Fibroblast of skin of scalp (primary cell): ENCODE data around the gene PHYHIPL.

Experiments used
- DNase-seq: peaks from one replicate; pipeline ENCODE4 v3.0.0-alpha.2; 2013

PHYHIPL gene

GRCh38 chr10:59258890-59259289 lies 82.4 kb downstream of the PHYHIPL start:
- DNase-seq, result no peak

GRCh38 chr10:59265141-59265540 lies 88.7 kb downstream of the PHYHIPL start:
- no peak for DNase-seq

GRCh38 chr10:59266321-59266720 lies 89.9 kb downstream of the PHYHIPL start:
- no peak for DNase-seq

- DNase-seq, result no peak
Observed at GRCh38 chr10:59268460-59268859, 92.0 kb downstream of the PHYHIPL start.

DNA sequence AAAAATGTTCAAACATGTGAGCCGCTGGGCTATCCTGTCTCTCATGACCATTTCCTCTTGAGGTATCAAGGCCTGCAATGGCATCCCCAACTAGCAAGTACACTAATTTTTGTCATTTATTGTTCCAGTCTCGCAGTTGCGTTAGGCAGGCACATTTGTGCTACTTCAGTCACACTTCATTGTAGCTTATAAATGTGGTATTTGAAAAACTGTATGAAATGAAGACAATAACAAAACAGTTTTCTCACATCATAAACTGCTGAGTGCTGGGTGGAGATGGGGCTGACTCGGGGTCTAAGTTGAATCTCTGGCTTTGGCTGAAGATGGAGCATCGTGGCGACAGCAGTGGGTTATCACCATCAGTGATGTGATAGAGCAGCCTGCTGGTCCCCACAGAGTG lies 93.2 kb downstream of the PHYHIPL start:
- no peak for DNase-seq

GRCh38 chr10:59270492-59270891 lies 94.0 kb downstream of the PHYHIPL start:
- DNase-seq, result no peak

DNA sequence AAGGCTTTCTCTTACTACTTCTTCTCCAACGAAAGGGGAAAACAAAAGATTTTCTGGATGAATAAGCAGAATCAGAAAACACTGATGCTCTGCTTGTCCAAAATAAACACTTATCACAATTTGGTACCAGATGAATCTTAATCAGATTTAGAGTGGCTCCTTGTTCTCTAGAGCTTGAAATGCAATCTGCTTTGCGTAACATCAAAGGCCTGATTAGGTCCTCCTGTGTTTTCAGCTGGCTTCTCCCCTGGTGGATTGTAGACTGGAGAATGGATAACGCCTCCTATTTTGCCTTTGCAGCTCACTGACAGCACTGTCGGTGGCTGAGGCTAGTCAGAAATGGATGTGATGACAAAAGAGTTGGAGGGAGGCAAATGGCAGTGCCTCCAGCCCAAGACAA lies 94.7 kb downstream of the PHYHIPL start:
- DNase-seq, result no peak

- DNase-seq, result no peak
Observed at GRCh38 chr10:59272061-59272460, 95.6 kb downstream of the PHYHIPL start.

GRCh38 chr10:59273445-59273844 lies 97.0 kb downstream of the PHYHIPL start:
- DNase-seq, result no peak

- no peak for DNase-seq
Observed at GRCh38 chr10:59276133-59276532, 99.7 kb downstream of the PHYHIPL start.

DNA sequence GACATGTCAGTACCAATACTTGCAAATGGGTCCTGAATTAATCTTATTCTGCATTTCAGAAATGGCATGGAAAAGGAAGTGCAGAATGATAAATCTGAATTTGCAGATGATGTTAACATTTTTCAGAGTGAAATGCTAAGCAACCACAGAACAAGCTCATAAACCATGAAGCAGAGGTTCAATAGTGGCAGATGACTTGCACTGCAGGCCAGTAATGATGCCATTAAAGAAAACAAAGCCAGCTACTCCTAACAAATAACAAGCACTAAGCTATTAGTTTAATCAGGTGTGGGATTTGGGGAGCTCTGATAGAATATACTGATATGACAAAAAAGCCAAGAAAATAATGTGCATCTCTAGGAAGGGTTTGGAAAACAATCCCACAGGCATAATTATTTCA lies 100.5 kb downstream of the PHYHIPL start:
- no peak for DNase-seq

GRCh38 chr10:59279476-59279875 lies 103.0 kb downstream of the PHYHIPL start:
- no peak for DNase-seq

DNA sequence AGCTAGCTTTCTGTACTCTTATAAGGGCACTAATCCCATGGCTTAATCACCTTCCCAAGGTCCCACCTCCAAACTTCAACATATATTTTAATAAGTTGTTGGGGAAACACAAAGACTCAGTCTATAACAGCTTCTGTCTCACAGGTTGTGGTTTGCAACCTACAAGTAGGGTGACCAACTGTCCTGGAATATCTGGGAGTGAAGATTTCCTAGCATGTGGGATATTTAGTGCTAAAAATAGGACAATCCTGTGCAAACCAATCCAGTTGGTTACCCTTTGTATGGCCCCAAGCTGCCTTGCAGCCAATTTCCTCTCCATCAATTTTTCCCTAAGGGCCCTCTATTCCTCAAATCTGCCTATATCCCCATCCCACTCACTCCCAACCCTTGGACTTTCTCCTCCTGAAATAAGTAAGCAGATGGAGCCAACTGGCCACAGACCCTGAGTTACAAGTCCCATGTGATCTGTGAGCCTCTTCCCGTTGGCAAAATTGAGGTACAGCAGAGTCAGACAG lies 103.6 kb downstream of the PHYHIPL start:
- DNase-seq, result no peak

DNA sequence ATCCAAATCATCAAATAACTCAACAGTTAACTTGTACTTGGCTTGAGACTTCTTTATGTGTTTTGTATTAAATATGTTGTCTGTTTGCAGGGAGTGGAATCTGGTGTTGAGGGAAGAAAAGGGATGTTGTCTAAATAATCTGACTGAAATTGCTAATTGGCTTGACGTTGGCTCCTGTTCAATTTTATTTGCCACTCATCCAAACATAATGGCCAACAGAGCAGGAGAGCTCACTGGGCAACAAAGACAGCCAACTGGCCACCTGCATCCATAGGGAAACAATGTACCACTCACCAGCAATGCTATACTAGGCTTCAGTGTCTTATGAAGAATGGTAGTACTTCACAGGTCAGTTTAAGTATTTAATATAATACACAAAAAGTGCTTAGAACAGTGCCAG lies 105.4 kb downstream of the PHYHIPL start:
- no peak for DNase-seq

DNA sequence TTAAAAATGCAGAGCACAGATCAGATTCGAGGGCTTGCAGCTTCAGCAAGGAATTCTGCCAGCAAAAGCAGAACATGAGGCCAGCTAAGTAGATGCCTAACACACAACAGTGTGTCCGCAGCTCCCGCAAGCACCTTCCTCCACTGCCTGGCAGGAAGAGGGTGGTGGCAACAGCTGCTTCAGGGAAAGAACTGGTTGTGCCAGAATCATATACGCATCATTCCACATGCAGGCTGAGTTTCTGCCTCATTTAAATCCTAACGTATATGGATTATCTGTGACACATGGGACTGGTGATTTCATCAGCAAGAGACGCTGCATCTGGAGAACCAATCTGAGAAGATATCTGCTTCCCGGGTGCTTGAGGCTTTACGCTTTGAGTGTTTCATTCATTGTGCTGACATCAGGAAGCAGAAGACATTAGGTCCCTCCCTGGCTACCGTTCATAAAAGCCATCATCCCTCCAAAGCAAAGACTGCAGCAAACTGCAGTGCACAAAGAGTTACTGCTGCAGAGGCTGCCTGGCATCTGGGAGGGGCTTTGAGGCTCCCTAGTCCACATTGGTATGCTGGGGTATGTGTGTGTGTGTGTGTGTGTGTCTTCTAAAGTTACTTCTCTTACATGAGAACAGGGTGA lies 107.1 kb downstream of the PHYHIPL start:
- DNase-seq, result peak; percentile 17

DNA sequence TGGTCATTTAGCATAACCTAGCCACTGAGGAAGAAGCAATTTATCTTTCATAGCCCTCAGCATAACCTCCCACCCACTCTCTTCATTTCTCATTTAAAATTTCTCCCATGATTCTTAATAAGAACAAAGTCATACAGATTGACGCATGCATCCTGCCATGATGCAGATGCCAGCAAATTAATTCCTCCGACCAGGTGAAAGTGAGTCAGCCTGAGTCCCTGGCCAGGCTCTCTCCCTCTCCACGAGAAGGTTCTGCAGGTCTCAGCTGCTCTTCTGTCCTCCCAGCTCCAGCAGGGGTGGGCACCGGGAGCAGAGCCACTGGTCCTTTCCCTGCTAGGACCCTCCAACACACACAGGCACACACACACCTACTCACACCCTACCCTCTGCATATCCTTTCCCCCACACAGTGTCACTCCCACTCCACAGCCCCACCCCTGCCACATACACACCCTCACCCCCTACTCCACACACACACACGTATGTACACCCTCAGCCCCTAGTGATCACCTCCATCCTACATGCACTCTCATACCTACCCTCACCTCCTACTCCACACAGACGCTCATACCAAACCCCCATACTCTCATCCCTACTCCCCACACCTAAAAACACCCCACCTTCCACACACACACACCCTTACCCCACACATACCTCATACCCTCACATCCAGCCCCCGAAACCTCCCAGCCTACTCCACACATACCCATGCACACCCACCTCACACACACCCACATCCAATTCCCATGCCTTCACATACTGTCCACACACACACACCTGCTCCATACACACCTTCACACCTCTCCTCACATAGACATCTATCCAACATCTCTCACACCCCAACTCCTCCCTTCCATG lies 107.9 kb downstream of the PHYHIPL start:
- DNase-seq, result no peak

DNA sequence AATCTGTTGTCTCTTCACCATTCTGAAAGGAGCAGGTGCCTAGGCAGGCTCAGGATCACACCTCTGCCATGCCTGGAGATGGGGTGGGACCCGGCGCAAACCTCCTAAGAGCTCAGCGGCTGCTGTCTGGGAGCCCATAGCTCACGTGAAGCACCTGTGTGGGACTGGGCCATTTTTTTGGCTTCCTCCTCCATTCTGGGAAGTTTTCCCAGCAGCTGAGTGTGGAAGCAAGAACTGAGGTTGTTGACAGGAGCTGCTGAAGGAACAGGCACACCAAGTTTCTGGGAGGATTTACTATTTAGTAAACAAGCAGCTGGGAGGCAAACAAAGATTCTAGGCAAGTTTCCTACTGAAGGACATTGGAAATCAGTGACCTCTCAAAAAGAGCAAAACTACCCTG lies 108.6 kb downstream of the PHYHIPL start:
- DNase-seq, result no peak

- no peak for DNase-seq
Observed at GRCh38 chr10:59285848-59286247, 109.4 kb downstream of the PHYHIPL start.

GRCh38 chr10:59287587-59288255 lies 111.3 kb downstream of the PHYHIPL start:
- no peak for DNase-seq

GRCh38 chr10:59289853-59290252 lies 113.4 kb downstream of the PHYHIPL start:
- DNase-seq, result no peak

- DNase-seq, result no peak
Observed at GRCh38 chr10:59290448-59290847, 114.0 kb downstream of the PHYHIPL start.
